TTC549 (cell line): ENCODE data around the gene ANKMY1.
"Not testable (repeated sequence)": the region's sequence is repeated elsewhere in the genome, so short reads cannot be mapped to it uniquely, and the experiment has no call there.

Source experiments
- FAIRE-seq: peaks from 2 replicates; lab custom pipeline; 2012; peaks lifted over from hg19 to GRCh38; lab: Jason Lieb, UNC

ANKMY1 gene

DNA sequence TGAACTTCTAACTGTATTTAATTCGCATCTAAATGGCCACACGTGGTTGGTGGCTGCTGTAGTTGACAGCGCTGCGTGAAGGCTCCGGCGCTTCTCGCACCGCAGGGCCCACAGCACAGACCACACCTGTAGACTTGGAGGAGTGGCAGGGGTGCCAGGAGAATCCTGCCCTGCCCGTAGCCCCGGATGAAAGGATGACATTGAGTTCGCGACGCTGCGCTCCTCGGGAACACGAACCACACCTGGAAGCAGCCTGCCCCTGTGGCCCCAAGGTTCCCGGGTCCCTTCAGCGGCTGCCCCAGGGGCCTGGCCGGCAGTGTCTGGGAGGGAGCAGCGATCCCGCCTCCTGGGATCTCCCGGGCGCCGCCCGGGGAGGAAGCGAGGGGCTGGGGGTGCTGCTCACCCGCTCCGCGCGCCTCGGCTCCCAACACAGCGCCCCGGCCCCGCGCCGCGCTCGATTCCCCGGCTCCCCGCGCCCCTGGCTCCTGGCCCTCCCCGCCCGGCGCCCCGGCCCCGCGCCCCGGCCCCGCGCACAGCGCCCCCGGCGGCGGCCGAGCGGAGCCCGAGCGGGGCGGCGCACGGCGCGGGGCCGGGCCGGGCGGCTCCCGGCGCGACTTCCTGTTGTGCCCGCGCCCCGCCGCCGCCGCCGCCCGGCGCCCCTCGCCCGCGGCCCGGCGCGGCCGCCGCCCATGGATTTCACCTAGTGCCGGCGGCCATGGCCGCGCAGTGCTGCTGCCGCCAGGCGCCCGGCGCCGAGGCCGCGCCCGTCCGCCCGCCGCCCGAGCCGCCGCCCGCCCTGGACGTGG is 10.3 kb upstream of the ANKMY1 start, which contains the start of gene RNPEPL1:
RNPEPL1 (plus strand) TSS at position 613 of the 806 bp plus-strand sequence; CDS start at position 716, 103 bp downstream.
- no peak for FAIRE-seq

DNA sequence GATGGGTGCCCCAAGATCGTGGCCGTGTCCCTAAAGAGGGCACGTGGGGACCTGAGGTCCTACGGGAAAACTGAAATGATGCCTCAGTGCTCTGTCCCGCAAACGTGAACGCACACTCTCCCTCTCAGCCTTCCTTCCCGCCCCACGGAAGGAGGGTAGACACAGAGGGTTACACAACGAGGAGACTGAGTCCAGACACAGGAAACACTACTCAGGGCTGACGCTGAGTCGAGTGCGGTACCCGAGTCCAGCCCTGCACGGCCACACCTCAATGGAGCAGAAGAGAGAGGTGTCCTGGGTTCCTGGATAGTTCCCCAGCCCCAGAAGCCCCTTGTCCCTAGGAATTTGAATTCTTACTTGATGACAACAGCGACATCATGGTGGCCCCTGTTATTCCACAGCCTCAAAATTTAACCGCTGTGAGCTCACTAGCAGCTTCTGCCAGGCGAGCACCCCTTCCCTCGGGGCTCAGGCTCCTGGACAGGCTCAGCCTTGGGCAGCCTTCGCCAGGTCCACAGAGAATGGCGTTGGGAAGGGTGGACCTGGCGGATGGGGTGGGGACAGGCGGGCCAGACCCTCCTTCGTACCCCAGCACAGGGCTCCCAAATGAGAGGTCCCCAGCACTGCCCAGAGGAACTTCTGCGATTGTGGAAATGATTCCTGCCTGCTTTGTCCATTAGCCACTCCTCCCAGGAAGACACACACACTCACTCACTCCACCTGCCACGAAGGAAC is 9.5 kb upstream of the ANKMY1 start:
- no peak for FAIRE-seq

DNA sequence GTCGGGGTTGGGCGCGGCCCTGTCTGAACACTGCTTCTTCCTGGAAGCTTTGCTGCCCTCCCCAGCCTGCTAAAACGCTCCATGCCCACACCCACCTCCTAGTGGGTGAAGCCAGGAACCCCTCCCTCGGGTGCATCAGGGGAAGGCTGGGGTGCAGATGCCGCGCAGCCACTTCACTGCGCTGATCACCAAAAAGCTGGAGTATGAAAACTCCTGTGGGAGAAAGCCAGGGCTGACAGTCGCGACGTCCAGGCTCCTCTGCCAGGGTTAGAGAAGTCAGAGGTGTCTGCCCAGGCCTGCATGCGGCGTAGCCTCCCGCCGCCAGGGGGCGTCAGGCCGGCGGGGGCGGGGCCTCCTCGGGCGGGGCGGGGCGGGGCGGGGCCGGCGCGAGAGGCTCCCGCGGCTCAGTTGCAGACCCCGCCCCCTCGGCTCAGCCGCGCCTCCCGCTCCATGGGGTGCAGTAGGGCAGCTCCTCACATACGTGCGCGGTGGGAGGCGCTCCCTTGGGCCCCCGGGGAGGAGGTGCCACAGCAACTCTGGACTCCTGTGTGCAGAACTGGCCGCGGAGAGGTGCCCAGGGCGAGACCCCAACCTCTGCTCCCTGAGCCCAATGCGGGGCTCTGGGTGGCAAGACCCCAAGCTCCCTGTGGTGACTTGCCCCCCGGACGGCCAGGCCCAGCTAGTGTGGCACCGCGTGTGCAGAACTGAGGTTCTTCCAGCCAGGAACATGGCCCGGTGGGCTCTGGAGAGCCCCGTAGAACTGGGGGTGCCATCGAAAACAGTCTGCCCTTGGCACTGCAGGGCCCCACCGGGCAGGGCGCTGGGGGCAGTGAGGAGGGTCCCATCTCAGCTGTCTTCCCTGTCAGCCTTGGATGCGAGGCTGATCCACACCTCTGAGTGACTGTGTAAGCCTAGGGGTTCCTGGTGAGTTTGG is 8.7 kb upstream of the ANKMY1 start:
- FAIRE-seq, result no peak

DNA sequence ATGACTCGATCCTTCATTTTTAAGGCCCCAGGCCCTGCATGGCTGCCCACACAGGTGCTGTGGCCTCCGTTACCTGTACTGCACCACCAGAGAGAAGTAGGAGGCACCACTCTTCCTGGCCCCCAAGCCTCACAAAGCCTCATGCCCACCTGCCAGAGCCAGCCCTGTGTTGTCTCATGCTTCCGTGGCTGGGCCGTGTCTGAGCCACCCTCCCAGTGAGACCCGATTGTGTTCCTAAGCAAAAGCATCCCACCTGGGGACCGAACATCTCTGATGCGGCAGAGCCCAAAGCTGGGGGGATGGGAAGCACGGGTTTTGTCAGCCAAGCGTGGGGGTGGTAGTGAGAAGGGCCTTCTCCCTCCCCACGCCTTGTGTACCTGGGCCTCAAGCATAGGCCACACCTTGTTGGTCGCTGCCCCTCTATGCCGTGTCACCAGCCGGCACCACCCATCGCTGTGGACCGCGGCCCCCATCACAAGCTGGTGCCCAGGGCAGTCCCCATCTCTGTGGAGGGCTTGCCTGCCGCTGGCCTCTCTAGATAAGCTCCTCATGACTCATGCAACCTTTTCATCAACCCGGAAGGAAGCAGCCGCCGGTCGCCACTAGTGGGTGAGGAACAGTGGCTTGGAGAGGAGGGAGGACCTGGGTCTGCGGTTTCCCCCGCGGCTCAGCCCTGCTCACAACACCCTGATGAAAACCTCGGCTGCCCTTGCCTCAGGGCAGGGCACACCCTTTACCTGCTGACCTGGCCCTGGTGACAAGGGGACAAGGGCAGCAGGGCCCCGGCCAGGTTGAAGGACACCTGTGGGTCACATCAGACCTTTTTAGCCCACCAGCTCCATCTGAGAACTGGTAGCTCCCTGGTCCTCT is 7.8 kb upstream of the ANKMY1 start:
- FAIRE-seq, result no peak

DNA sequence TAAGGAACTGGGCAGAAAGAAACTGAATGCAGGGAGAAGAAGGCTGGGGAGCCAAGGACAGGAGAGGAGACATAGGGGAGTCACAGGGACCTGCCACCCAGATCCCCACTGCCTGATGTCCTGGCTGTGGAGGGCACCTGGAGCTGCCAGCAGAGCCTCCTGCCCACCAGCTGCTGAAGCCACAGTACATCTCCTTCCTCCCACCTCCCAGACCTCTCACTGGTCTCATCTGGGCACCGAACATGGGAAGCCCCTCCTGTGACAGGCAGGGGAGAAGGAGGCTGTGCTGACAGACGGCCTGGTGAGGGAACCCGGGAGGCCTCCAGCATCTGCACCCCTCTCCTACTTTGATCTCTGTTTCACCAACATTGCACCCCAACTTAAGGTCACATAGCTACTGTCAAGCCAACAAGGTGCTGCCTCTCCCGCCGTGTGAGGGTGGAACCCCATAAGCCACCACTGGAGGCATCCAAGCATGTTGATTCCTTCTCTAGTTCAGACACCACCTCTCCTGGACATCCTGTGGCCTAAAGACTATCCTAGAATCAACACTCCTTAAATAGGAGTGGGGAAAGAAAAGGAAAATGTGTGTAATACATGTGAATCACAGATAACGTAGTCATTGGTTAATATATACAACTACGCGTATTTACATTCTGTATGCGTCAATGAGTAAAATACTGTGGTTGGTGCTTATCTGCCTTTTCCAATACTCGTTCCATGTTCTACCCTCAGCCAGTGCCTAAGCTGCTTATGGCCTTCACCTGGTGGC is 7.0 kb upstream of the ANKMY1 start:
- FAIRE-seq, result no peak

DNA sequence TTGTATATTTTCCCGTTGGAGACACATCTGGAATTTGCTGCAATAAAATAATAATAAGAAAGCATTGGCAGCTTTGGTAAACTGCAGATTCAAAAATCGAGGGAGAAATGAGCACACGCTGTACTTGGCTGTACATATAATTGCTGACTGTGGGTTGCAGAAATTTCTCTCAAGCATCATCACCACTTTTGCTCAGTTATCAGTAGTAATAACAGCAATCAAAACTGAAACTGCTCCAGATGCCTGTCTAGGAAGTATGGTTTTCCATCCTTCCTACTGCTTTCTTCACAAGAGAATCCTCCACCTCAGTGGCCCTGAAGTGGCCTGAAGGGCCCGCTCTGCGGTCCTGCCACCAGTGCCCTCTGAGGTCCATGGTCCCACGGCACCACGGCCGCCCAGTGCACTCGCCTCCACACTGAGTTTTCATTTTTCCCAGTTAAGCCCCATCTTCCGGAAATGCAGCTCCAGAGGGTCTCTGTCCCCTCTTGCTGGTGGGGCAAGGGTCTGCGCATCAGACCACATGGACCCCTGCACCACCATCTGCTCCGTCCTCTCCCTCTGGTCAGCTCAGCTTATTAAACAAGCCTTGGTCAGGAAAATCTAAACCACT is 6.3 kb upstream of the ANKMY1 start:
- no peak for FAIRE-seq

DNA sequence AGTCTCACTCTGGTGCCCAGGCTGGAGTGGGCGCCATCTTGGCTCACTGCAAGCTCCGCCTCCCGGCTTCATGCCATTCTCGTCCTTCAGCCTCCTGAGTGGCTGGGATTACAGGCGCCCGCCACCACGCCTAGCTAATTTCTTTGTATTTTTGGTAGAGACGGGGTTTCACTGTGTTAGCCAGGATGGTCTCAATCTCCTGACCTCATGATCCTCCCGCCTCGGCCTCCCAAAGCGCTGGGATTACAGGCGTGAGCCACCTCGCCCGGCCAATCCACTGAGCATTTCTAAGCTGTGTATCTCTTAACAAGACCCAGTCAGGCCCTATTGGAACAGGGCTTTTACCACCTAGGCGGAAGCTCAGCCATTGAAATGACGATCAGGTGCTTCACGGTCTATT is 5.4 kb upstream of the ANKMY1 start:
- not testable (repeated sequence) for FAIRE-seq

DNA sequence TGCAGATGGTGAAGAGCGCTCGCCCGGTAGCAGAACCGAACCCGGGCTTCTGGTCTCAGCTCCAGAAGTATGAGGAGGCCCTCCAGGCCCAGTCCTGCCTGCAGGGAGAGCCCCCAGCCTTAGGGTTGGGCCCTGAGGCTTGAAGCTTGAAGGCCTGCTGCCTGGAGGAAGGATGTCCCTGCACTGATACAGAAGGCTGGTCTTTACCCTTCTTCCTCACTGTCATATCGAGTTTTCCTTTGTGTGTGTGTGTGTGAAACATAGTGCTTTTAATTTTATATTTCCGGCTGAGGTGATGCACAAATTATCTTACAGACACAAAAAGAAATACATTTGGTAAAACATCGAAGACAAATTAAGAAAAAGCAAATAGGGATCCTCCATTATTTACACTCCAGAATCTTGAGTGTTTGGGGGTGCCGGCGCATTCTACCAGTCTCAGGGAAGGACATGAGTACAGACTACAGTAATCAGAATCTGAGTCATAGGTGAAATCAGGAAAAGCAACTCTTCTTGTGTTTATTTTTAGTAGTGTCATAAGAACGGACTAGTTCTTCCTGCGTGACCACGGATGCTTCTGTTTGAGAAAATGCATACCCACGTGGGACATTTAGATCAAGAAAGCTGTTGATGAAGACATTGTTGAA is 3.7 kb upstream of the ANKMY1 start:
- FAIRE-seq, result no peak

DNA sequence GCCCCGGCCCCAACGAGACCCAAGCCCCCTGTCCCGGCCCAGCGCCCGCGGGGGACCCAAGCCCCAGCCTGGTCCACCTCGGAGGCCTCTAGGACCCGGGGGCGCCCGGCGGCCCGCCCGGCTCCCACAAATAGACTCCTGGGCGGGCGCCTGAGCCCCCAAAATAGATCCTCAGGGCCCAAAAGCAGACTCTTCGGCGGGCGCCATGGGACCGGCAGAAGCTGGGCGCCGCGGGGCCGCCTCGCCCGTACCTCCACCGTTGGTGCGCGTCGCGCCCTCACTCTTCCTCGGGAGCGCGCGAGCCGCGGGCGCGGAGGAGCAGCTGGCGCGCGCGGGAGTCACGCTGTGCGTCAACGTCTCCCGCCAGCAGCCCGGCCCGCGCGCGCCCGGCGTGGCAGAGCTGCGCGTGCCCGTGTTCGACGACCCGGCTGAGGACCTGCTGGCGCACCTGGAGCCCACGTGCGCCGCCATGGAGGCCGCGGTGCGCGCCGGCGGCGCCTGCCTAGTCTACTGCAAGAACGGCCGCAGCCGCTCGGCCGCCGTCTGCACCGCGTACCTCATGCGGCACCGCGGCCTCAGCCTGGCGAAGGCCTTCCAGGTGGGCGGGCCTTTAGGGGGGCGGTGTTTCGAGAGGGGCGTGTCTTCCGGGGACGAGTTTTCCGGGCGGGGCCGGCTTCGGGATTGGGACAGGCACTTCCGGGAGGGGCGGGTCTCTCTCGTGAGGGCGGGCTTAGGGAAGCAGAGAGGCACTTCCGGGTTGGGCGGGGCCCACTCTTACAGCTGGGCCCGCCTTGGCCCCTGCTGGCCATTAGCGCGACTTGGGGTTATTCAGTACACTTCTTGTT is 2.9 kb upstream of the ANKMY1 start:
- peak; percentile 64 for FAIRE-seq

DNA sequence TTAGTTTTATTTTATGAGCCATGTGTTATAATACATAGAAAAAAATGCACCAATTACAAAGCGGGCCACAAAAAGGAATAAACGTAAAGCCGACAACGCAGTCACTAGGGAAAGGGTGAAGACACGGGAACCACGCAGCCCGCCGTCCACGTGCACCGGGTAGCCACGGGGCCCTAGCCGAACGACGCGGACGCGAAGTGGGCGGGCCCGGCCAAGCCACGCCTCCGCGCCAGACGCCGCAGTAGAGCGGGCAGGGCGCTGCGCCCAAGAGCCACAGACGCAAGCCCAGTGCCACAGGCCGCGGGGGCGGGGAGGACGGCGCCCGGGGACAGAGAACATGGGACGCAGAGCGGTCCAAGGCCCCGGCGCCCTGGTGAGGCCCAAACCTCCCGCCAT is 2.3 kb upstream of the ANKMY1 start, which contains the start of gene DUSP28:
DUSP28 (plus strand) TSS at position 274 of the 396 bp plus-strand sequence. CDS start 328 bp downstream, outside the sequence.
- no peak for FAIRE-seq

DNA sequence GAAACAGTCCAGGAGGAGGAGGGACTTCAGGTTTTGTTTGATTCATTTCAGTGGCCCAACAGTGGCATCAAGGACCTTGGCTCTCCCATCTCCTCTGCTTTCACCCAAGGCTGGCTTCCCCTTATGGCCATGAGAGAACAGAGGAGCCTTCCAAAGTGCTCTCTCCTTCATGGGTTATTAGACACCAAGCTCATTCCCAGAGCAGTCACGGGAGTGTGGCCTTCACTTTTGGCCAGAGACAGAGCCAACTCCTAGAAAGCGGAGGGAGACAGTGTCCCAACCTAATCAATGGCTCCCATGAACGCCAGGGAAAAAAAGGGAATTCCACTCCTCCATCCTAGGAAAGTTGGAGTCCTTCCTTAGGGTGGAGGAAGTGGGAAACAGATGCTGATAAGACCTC is 1.5 kb upstream of the ANKMY1 start:
- no peak for FAIRE-seq

DNA sequence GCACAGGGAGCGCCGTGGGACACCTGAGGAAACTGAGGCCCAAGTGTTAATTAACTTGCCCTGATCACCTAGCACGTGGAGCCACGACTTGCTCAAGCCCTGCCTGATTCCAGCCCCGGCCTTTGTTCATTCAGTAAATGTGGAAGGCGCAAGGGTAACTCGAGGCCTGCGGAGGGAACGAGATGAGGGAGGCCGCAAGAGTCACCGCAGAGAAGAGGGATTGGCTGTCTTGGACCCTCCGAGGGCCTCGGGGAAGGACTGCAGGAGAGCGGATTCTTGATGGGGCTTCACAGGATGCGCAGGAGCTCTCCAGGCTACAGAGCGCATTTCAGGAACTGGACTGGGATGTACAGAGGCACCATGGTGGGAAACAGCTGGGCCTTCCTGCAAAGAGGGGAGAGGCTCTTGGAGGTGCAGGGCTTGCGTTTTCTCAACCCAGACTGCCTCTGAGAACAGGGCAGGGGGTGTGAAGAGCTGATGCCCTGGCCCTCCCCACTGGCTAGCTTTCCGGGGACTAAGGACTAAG is 511 bp upstream of the ANKMY1 start:
- no peak for FAIRE-seq

DNA sequence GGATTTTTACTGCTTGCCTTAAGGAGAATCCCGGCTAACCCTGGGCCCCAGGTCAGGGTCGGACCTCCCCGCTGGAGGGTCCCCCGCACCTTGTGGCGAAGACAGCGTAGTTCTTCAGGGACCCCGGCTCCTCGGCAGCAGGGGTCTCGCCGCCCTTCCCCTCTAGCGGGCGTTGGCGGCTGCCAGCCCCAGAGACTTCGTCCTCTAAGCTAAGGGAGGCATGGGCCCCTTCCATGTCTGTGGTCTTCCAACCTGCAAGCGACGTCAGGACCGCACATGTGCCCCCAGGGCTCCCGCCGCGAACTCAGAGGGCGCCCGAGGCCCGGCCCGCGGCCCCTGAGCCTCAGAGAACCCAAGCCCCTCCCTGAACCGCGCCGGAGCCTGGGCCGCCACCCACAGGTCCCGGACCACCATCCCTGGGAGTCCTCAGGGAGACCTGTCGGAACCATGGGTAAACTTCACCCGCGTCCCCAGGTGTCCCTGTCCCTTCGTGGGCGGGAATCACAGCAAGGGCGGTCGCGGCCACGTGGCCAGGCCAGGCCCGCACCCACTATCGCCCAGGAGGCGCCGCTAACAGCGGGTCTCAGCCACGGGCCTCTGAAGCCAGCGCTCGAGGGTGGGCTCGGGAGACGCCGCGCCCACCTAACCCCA is 562 bp downstream of the ANKMY1 start:
- no peak for FAIRE-seq

DNA sequence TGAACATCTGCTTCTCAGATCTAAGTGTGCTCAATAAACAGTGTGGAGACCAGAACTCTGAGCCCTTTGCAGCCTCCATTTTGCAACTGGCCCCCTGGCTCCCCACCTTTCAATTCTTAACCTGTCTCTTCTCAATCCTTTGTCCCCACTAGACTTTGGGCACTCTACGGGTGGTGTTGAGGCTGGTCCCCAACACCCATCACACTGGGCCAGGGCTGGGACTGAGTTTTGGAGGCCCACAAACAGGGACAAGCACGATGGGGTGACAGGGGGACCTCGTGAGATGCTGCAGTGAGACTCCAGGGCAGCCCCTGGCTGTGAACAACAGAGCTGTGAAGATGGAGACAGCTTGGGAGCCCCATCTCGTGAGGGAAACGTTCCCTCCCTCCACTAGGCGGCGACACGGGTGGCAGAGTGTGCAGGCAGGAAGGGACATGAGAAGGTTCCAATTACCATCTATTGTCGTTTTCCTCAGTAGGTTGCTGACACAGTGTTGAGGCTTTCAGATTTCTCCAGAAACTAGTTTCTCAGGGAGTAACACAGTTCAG is 1.2 kb downstream of the ANKMY1 start:
- no peak for FAIRE-seq

DNA sequence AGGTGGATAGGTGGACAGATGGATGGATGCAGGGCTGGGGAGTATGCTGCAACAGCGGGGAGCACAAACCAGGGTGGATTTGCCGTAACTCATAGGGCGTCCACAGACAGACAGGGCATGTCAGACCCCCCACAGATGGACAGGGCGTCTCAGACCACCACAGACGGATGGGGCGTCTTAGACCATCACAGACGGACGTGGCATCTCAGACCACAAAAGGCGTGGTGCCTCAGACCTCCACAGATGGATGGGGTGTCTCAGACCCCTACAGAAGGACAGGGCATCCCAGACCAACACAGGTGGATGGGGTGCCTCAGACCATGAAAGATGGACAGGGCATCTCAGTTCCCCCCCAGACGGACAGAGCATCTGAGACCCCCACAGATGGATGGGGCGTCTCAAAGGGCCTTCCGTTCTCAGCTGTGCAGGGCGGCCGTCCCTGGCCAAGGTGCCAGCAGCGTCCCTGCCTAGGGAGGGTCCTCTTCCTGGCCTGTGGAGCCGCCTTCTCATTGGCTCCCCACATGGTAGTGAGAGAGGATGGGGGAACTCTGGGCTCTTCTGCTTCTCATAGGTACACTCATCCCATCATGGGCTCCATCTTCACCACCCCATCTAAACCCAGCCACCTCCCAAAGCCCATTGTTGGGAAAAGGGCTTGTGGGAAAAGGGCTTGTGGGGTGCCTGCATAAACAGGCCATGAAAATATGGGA is 2.1 kb downstream of the ANKMY1 start:
- no peak for FAIRE-seq

DNA sequence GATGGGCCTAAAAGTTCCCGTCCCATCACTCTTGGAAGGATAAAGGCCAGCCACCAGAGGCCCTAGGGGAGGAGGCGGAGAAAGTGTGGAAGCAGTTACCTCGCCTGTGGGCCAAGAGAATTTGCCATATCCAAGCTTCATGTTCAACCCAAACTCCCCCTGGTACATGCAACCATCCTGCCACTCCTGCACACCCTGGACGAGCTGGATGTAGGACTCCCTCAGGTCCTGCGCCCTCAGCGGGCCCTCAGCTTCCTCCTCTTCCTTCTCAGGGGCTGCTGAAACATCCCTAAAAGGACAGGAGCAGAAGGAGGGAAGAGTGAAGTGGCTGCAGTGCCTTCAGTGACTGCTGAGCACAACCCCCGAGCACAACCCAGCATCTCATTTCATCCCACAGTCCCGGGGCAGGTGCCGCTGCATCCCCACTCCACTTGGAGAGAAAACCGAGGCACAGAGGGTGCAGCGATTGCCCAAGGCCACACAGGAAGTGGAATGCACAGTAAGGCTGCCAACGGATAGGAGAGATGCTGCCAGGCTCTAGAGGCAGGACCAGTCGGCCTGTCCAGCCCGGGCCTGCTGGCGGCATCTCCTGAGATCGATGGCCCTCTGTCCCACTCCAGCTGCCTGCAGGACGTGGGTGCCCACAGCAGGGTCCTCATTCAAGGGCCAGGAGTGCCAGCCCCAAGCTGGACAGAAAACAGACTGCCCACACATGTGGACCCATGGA is 2.9 kb downstream of the ANKMY1 start:
- FAIRE-seq, result no peak
